ENCODE measurements around the gene SEZ6. TPM values are rescaled to one million over a fixed set of nuclear protein-coding genes. Genes with fewer than 3 reads are reported as not detected.

SEZ6 gene
- total RNA-seq, 1 experiment from 2014 or later: not detected

- no peak for DNase-seq (ENCODE audit: low read depth, low spot score)
- in situ Hi-C loops (cut with HindIII; ENCODE audit: low pct_unique_long_range_greater_than_20kb, low sequenced_read_pairs): no loop called here
These were observed 17.4 kb downstream of the SEZ6 start for GRCh38 chr17:28988475-28988874.

GRCh38 chr17:28986714-28987655, 18.8 kb downstream of the SEZ6 start:
- no peak for DNase-seq (ENCODE audit: low read depth, low spot score)
- in situ Hi-C loops (cut with HindIII; ENCODE audit: low pct_unique_long_range_greater_than_20kb, low sequenced_read_pairs): no loop called here

- in situ Hi-C loops (cut with HindIII; ENCODE audit: low pct_unique_long_range_greater_than_20kb, low sequenced_read_pairs): no loop called here
- no peak for DNase-seq (ENCODE audit: low read depth, low spot score)
These were observed 19.7 kb downstream of the SEZ6 start for GRCh38 chr17:28985950-28986713.

GRCh38 chr17:28983286-28984230, 22.3 kb downstream of the SEZ6 start:
- DNase-seq (ENCODE audit: low read depth, low spot score): no peak
- in situ Hi-C loops (cut with HindIII; ENCODE audit: low pct_unique_long_range_greater_than_20kb, low sequenced_read_pairs): no loop called here

- peak; percentile 74 for DNase-seq (ENCODE audit: low read depth, low spot score)
- in situ Hi-C loops (cut with HindIII; ENCODE audit: low pct_unique_long_range_greater_than_20kb, low sequenced_read_pairs): no loop called here
These were observed 23.6 kb downstream of the SEZ6 start for GRCh38 chr17:28982131-28982793.

GRCh38 chr17:28978356-28978964, 27.4 kb downstream of the SEZ6 start:
- in situ Hi-C loops (cut with HindIII; ENCODE audit: low pct_unique_long_range_greater_than_20kb, low sequenced_read_pairs): no loop called here
- DNase-seq (ENCODE audit: low read depth, low spot score): no peak

- in situ Hi-C loops (cut with HindIII; ENCODE audit: low pct_unique_long_range_greater_than_20kb, low sequenced_read_pairs): no loop called here
- no peak for DNase-seq (ENCODE audit: low read depth, low spot score)
These were observed 28.0 kb downstream of the SEZ6 start for GRCh38 chr17:28977659-28978355.

- in situ Hi-C loops (cut with HindIII; ENCODE audit: low pct_unique_long_range_greater_than_20kb, low sequenced_read_pairs): no loop called here
- DNase-seq (ENCODE audit: low read depth, low spot score): no peak
These were observed 30.2 kb downstream of the SEZ6 start for GRCh38 chr17:28975646-28976045.

GRCh38 chr17:28975031-28975430, 30.8 kb downstream of the SEZ6 start:
- in situ Hi-C loops (cut with HindIII; ENCODE audit: low pct_unique_long_range_greater_than_20kb, low sequenced_read_pairs): no loop called here
- DNase-seq (ENCODE audit: low read depth, low spot score): no peak

- in situ Hi-C loops (cut with HindIII; ENCODE audit: low pct_unique_long_range_greater_than_20kb, low sequenced_read_pairs): no loop called here
- DNase-seq (ENCODE audit: low read depth, low spot score): no peak
These were observed 31.4 kb downstream of the SEZ6 start for GRCh38 chr17:28974451-28974850.

- DNase-seq (ENCODE audit: low read depth, low spot score): no peak
- in situ Hi-C loops (cut with HindIII; ENCODE audit: low pct_unique_long_range_greater_than_20kb, low sequenced_read_pairs): no loop called here
These were observed 32.4 kb downstream of the SEZ6 start for GRCh38 chr17:28973425-28973824.

GRCh38 chr17:28972437-28972836, 33.4 kb downstream of the SEZ6 start:
- in situ Hi-C loops (cut with HindIII; ENCODE audit: low pct_unique_long_range_greater_than_20kb, low sequenced_read_pairs): no loop called here
- DNase-seq (ENCODE audit: low read depth, low spot score): no peak

- in situ Hi-C loops (cut with HindIII; ENCODE audit: low pct_unique_long_range_greater_than_20kb, low sequenced_read_pairs): no loop called here
- DNase-seq (ENCODE audit: low read depth, low spot score): no peak
These were observed 35.0 kb downstream of the SEZ6 start for GRCh38 chr17:28970879-28971278.

- no peak for DNase-seq (ENCODE audit: low read depth, low spot score)
- in situ Hi-C loops (cut with HindIII; ENCODE audit: low pct_unique_long_range_greater_than_20kb, low sequenced_read_pairs): no loop called here
These were observed 36.0 kb downstream of the SEZ6 start for GRCh38 chr17:28969706-28970393.

GRCh38 chr17:28968914-28969295, 36.9 kb downstream of the SEZ6 start:
- DNase-seq (ENCODE audit: low read depth, low spot score): no peak
- in situ Hi-C loops (cut with HindIII; ENCODE audit: low pct_unique_long_range_greater_than_20kb, low sequenced_read_pairs): no loop called here
